Left ventricle myocardium inferior (tissue), 1 donor: ENCODE results near the gene ANKRD40CL. TPM values are rescaled to one million over a fixed set of nuclear protein-coding genes. Genes with fewer than 3 reads are reported as not detected.
A peak's percentile ranks its signal among the peaks of the same experiment; 100 is the strongest.
"Not testable (repeated sequence)": the region's sequence is repeated elsewhere in the genome, so short reads cannot be mapped to it uniquely, and the experiment has no call there.

Experiments
- DNase-seq: peaks from one replicate; pipeline ENCODE4 v3.0.0-alpha.2; 2020
- H3K27ac ChIP-seq: fragments of 200-600 bp; replicated peaks from 2 replicates; pipeline ENCODE4 v1.8.0; 2021
- H3K27me3 ChIP-seq: fragments of 200-600 bp; 2 replicates; pipeline ENCODE4 v1.8.0; 2021; ENCODE audit warnings: low read depth
- H3K36me3 ChIP-seq: fragments of 200-600 bp; 2 replicates; pipeline ENCODE4 v1.8.0; 2021
- H3K4me1 ChIP-seq: fragments of 200-600 bp; 2 replicates; pipeline ENCODE4 v1.8.0; 2021
- H3K4me3 ChIP-seq: fragments of 200-600 bp; 2 replicates; pipeline ENCODE4 v1.8.0; 2021; ENCODE audit warnings: mild to moderate bottlenecking, moderate library complexity
- H3K9me3 ChIP-seq: fragments of 200-600 bp; replicated peaks from 2 replicates; pipeline ENCODE4 v1.8.0; 2021
- intact Hi-C: fragments of 100-400 bp; cut with micrococcal nuclease; formaldehyde crosslinking; loops from one replicate; pipeline ENCODE4 v1.11.0; 2022
- total RNA-seq: library from RNA; stranded (reverse); fragmentation: NEBNext Ultra II Directional; extraction: Animal tissue kit (Norgen Biotek cat#: 25700); gene quantifications from one replicate; pipeline ENCODE4 v1.2.1, GENCODE V29; 2021
- TF ChIP-seq, protein P1 (sequence below): fragments of 200-600 bp; IDR thresholded peaks from 2 replicates; pipeline ENCODE4 v1.8.0; 2021; ENCODE audit warnings: antibody characterized with exemption, mild to moderate bottlenecking, borderline replicate concordance
- donor health status: DM: no; HTN: yes; CAD: no; lungs with severe emphysema.

Gene ANKRD40CL
- total RNA-seq, 1 donor from 2014 or later = not detected

DNA sequence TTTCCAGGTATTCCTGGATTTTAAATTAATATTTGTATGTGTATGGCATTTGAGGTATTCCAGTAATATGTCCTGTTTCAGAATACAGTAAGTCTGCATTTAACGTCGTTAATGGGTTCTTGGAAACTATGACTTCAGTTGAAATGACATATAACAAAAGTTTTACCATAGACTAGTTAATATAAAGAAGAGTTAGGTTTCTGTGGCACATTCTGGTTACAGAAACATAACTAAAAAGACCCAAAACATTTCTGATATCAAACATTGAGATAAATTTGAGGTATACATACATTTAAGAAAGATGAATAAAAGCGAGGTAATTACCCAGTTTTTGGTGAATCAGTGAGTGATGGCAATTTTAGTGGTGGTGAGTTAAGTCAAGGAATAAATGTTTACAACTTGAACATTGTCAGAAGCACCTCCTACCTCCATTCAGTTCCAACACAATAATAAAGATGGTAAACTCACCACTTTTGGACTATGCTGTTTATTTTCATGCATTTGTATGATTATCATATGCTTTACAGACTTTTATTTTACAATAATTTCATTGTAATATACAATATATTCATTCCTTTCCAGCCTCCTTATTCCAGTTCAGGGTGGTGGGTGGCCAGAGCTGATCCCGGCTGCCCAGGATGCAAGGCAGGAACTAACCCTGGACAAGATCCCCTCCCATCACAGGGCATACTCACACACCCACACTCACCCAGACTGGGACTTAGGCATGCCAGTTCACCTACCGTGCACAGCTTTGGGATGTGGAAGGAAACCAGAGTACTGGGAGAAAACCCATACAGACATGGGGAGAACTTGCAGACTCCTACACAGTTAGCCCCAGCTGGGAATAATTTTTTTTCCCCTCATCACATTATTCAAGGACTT, 38.2 kb downstream of the ANKRD40CL start:
- Histone ChIP-seq H3K27ac (no peak overlapping the region), H3K4me1 (peaks cover 85% of the 10 kb centered on the region), H3K27me3 (no peaks in the 10 kb centered on the region), H3K36me3 (no peaks in the 10 kb centered on the region), H3K4me3 (no peak overlapping the region), H3K9me3 (no peaks in the 10 kb centered on the region)
- DNase-seq = no peak
- intact Hi-C loops = no loop called here
- TF ChIP-seq, protein P1, sequence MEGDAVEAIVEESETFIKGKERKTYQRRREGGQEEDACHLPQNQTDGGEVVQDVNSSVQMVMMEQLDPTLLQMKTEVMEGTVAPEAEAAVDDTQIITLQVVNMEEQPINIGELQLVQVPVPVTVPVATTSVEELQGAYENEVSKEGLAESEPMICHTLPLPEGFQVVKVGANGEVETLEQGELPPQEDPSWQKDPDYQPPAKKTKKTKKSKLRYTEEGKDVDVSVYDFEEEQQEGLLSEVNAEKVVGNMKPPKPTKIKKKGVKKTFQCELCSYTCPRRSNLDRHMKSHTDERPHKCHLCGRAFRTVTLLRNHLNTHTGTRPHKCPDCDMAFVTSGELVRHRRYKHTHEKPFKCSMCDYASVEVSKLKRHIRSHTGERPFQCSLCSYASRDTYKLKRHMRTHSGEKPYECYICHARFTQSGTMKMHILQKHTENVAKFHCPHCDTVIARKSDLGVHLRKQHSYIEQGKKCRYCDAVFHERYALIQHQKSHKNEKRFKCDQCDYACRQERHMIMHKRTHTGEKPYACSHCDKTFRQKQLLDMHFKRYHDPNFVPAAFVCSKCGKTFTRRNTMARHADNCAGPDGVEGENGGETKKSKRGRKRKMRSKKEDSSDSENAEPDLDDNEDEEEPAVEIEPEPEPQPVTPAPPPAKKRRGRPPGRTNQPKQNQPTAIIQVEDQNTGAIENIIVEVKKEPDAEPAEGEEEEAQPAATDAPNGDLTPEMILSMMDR = no peak

DNA sequence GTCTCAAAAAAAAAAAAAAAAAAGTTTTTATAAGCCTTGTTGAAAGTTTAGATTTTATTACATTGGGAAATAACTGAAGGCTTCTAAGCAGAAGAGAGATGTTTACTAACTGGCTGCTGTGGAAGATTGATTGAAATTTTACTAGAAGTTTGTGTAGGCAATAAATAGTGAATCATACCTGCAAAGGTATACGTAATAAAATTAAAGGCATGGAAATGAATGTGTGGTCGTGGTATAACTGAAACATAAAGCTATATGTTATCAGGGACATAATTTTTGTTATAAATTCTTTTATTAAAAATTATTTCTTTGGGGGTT, 39.2 kb downstream of the ANKRD40CL start:
- Histone ChIP-seq H3K4me3 (no peak overlapping the region), H3K36me3 (no peaks in the 10 kb centered on the region), H3K4me1 (peaks cover 94% of the 10 kb centered on the region), H3K27ac (no peak overlapping the region), H3K27me3 (no peaks in the 10 kb centered on the region), H3K9me3 (no peaks in the 10 kb centered on the region)
- TF ChIP-seq, protein P1 = no peak
- no peak for DNase-seq
- intact Hi-C loops = no loop called here

DNA sequence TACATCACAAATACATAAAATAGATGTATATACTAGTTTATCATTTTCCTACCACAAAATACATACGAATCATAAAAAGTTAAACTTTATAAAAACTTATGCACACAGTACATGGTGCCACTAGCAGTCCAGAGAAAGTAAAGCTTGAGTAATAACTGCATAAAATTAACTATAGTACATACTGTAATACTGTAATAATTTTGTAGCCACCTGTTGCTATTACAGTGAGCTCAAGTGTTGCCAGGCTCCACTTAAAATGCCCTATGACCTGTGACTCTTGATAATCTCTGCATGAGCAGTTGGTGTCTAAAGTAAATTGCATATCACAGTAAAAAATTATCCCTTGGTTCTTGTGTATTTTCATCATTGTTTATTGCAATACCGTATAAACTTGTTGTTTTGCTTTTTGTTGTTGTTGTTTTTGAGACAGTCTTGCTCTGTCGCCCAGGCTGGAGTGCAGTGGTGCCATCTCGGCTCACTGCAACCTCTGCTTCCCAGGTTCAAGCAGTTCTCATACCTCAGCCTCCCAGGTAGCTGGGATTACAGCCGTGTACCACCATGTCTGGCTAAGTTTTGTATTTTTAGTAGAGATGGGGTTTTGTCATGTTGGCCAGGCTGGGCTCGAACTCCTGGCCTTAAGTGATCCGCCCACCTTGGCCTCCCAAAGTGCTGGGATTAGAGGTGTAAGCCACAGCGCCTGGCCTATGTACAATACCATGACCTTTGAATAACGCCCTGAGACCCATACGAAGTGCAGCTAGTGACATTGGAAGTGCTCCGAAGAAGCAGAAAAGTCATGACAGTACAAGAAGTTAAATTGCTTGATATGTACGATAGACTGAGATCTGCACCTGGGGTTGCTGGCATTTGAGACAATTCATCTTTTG, 41.3 kb downstream of the ANKRD40CL start:
- Histone ChIP-seq H3K4me3 (no peak overlapping the region), H3K27ac (peak overlapping the region; percentile 24), H3K27me3 (no peaks in the 10 kb centered on the region), H3K4me1 (peaks cover 99% of the 10 kb centered on the region), H3K36me3 (no peaks in the 10 kb centered on the region), H3K9me3 (no peaks in the 10 kb centered on the region)
- intact Hi-C loops = no loop called here
- TF ChIP-seq, protein P1 = no peak
- DNase-seq = no peak

DNA sequence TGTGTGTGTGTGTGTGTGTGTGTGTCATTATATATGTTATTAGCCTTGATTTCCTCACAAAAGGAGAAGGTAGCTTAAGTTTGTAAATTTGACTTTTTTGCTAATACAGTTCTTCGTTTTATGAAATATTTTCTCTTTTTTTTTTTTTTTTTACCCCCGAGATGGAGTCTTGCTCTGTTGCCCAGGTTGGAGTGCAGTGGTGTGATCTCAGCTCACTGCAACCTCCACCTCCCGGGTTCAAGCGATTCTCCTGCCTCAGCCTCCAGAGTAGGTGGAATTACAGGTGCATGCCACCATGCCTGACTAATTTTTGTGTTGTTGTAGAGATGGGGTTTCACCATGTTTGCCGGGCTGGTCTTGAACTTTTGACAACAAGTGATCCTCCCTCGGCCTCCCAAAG, 42.7 kb downstream of the ANKRD40CL start:
- H3K27ac ChIP-seq, intact Hi-C loops, DNase-seq, H3K9me3 ChIP-seq, H3K36me3 ChIP-seq, H3K4me3 ChIP-seq, H3K27me3 ChIP-seq: not testable (repeated sequence)
- peaks cover 99% of the 10 kb centered on the region for H3K4me1 ChIP-seq

DNA sequence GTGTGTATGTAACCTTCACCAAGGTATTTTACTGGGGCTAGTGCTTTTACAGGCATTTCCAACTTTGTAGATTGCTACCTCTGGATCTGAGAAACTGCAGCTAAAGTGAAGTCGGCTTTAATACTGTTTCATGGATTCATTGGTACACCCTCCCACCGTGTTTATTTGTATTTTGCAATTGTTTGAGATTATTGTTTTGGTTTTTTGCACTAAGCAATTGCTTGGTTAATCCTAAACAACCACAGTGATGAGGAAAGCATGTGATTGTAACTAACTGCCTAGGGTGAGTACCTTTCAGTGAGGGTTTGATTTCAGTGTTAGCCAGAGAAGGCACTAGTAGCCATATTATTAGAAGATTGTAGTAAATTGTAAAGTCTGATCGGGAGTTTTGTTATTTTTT, 44.6 kb downstream of the ANKRD40CL start:
- TF ChIP-seq, protein P1 = no peak
- H3K4me3 ChIP-seq = peak overlapping the region; percentile 93
- intact Hi-C loops = no loop called here

More for the DNA sequence above, 44.6 kb downstream of the ANKRD40CL start:
- Histone ChIP-seq H3K4me1 (peaks cover 89% of the 10 kb centered on the region), H3K36me3 (no peaks in the 10 kb centered on the region), H3K27me3 (no peaks in the 10 kb centered on the region), H3K9me3 (no peaks in the 10 kb centered on the region), H3K27ac (no peak overlapping the region)
- no peak for DNase-seq
